HG03575 (cell line): ENCODE data around the gene BMPR1A.

Experiments used
- ATAC-seq: cut with Tn5 transposase; IDR thresholded peaks from one replicate; pipeline ENCODE4 v1.9.1; 2021; ENCODE audit not compliant: unreplicated experiment, insufficient number of reproducible peaks, low FRiP score; ENCODE audit errors: extremely low read depth

BMPR1A gene

GRCh38 chr10:86792461-86793167, 36.2 kb downstream of the BMPR1A start:
- no peak for ATAC-seq

GRCh38 chr10:86793696-86794095, 37.3 kb downstream of the BMPR1A start:
- no peak for ATAC-seq

- no peak for ATAC-seq
Observed at GRCh38 chr10:86795353-86795752, 38.9 kb downstream of the BMPR1A start.

GRCh38 chr10:86798025-86798424, 41.6 kb downstream of the BMPR1A start:
- ATAC-seq, result no peak

GRCh38 chr10:86798611-86799010, 42.2 kb downstream of the BMPR1A start:
- no peak for ATAC-seq

GRCh38 chr10:86799188-86799845, 42.9 kb downstream of the BMPR1A start:
- no peak for ATAC-seq

- ATAC-seq, result no peak
Observed at GRCh38 chr10:86801995-86802394, 45.6 kb downstream of the BMPR1A start.

GRCh38 chr10:86802473-86803108, 46.2 kb downstream of the BMPR1A start:
- ATAC-seq, result no peak

GRCh38 chr10:86803156-86803555, 46.7 kb downstream of the BMPR1A start:
- no peak for ATAC-seq

- ATAC-seq, result no peak
Observed at GRCh38 chr10:86804805-86805204, 48.4 kb downstream of the BMPR1A start.

GRCh38 chr10:86813101-86813500, 56.7 kb downstream of the BMPR1A start:
- ATAC-seq, result no peak

- no peak for ATAC-seq
Observed at GRCh38 chr10:86813982-86814381, 57.6 kb downstream of the BMPR1A start.

- ATAC-seq, result no peak
Observed at GRCh38 chr10:86815035-86815617, 58.7 kb downstream of the BMPR1A start.

- ATAC-seq, result no peak
Observed at GRCh38 chr10:86815640-86816039, 59.2 kb downstream of the BMPR1A start.

- no peak for ATAC-seq
Observed at GRCh38 chr10:86817246-86817645, 60.8 kb downstream of the BMPR1A start.

- no peak for ATAC-seq
Observed at GRCh38 chr10:86819567-86819966, 63.1 kb downstream of the BMPR1A start.

- ATAC-seq, result no peak
Observed at GRCh38 chr10:86820509-86820908, 64.1 kb downstream of the BMPR1A start.

- ATAC-seq, result no peak
Observed at GRCh38 chr10:86821388-86821999, 65.1 kb downstream of the BMPR1A start.

- ATAC-seq, result no peak
Observed at GRCh38 chr10:86823565-86823964, 67.1 kb downstream of the BMPR1A start.
